Osteoblast (primary cell): ENCODE data around the gene CEMIP2. TPM values are rescaled to one million over a fixed set of nuclear protein-coding genes. Genes with fewer than 3 reads are reported as not detected.

ENCODE experiments used
- DNase-seq: peaks from one replicate; pipeline ENCODE4 v3.0.0; 2011; ENCODE audit warnings: low spot score, mixed read lengths; ENCODE audit not compliant: insufficient read length; ENCODE audit errors: missing footprints
- H2AFZ ChIP-seq: 2 replicates; pipeline ENCODE4 v1.6.0; 2011; ENCODE audit warnings: mild to moderate bottlenecking, low read length
- H3K27ac ChIP-seq: 2 replicates; pipeline ENCODE4 v1.5.1; 2011; ENCODE audit warnings: mild to moderate bottlenecking, low read depth, low read length, moderate library complexity
- H3K27me3 ChIP-seq: 2 replicates; pipeline ENCODE4 v1.6.0; 2012; ENCODE audit warnings: mild to moderate bottlenecking, control low read depth, inconsistent platforms, low read length, moderate library complexity; ENCODE audit not compliant: insufficient read depth
- H3K36me3 ChIP-seq: 2 replicates; pipeline ENCODE4 v1.5.1; 2011; ENCODE audit warnings: mild to moderate bottlenecking, low read length, control low read depth, moderate library complexity; ENCODE audit not compliant: insufficient read depth
- H3K4me1 ChIP-seq: 2 replicates; pipeline ENCODE4 v1.5.1; 2011; ENCODE audit warnings: mild to moderate bottlenecking, low read length, control low read depth, moderate library complexity; ENCODE audit not compliant: insufficient read depth
- H3K4me2 ChIP-seq: 2 replicates; pipeline ENCODE4 v1.6.0; 2011; ENCODE audit warnings: mild to moderate bottlenecking, low read length; ENCODE audit not compliant: insufficient read depth
- H3K4me3 ChIP-seq: fragments of 200-600 bp; sonication (generic); 3 replicates; pipeline ENCODE4 v1.5.1; 2012; ENCODE audit warnings: mild to moderate bottlenecking, low read length, inconsistent platforms; ENCODE audit not compliant: insufficient read depth
- H3K79me2 ChIP-seq: 2 replicates; pipeline ENCODE4 v1.6.0; 2012; ENCODE audit warnings: mild to moderate bottlenecking, low read length, control low read depth, inconsistent platforms; ENCODE audit not compliant: insufficient read depth
- H3K9me3 ChIP-seq: 2 replicates; pipeline ENCODE4 v1.5.1; 2011; ENCODE audit warnings: low read depth, low read length, control low read depth
- H4K20me1 ChIP-seq: 2 replicates; pipeline ENCODE4 v1.6.0; 2012; ENCODE audit warnings: mild to moderate bottlenecking, low read length, control low read depth; ENCODE audit not compliant: insufficient read depth
- total RNA-seq: library from RNA; depleted of rRNA; stranded (reverse); fragments of >200 nt; gene quantifications from 2 replicates; pipeline ENCODE4 v1.2.3, GENCODE V29; 2012
- TF ChIP-seq, protein P1 (sequence below): IDR thresholded peaks from 2 replicates; pipeline ENCODE4 v1.5.1; 2011; ENCODE audit warnings: mild to moderate bottlenecking, low read depth, low read length, moderate library complexity; ENCODE audit errors: extremely low read depth

CEMIP2 gene
- total RNA-seq, 1 donor = 66.2 TPM

DNA sequence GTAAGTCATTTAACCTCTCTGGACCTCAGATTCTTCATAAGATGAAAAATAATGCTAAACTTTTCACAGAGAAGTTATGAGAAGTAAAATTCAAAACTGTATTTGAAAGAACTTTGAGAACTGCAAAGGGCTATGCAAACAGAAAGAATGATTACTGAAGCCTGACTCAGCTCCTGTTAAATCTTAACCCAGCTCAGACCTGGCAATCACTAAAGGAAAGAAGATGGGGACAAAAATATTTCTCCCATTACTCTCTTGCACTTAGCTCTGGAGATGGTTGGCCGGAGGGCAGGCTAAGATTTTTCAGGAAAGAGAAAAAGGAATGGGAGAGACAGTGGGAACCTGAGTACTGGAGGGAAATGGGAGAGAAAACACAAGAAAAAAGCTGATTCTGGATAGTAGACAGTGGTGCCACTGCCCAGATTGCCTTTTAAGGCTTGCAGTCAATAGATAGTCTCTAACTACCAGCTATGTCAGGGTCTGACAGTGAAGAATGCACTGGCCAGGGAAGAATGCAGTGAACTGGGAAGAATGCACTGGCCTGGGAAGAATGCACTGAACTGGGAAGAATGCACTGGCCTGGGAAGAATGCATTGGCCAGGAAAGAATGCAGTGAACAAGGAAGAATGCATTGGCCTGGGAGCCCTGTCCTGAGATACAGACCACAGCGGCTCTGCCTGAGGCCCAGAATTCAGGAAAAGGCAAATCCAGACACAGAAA, 25.2 kb upstream of the CEMIP2 start:
- Histone ChIP-seq H2AFZ (peak overlapping the region; percentile 67), H4K20me1 (no peaks in the 10 kb centered on the region), H3K4me3 (no peak overlapping the region), H3K4me2 (peak overlapping the region; percentile 12), H3K79me2 (no peaks in the 10 kb centered on the region), H3K27ac (peak overlapping the region; percentile 78), H3K4me1 (peaks cover 15% of the 10 kb centered on the region), H3K36me3 (no peaks in the 10 kb centered on the region), H3K27me3 (no peaks in the 10 kb centered on the region), H3K9me3 (no peaks in the 10 kb centered on the region)
- TF ChIP-seq, protein P1, sequence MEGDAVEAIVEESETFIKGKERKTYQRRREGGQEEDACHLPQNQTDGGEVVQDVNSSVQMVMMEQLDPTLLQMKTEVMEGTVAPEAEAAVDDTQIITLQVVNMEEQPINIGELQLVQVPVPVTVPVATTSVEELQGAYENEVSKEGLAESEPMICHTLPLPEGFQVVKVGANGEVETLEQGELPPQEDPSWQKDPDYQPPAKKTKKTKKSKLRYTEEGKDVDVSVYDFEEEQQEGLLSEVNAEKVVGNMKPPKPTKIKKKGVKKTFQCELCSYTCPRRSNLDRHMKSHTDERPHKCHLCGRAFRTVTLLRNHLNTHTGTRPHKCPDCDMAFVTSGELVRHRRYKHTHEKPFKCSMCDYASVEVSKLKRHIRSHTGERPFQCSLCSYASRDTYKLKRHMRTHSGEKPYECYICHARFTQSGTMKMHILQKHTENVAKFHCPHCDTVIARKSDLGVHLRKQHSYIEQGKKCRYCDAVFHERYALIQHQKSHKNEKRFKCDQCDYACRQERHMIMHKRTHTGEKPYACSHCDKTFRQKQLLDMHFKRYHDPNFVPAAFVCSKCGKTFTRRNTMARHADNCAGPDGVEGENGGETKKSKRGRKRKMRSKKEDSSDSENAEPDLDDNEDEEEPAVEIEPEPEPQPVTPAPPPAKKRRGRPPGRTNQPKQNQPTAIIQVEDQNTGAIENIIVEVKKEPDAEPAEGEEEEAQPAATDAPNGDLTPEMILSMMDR = no peak
- peak; percentile 61 for DNase-seq

DNA sequence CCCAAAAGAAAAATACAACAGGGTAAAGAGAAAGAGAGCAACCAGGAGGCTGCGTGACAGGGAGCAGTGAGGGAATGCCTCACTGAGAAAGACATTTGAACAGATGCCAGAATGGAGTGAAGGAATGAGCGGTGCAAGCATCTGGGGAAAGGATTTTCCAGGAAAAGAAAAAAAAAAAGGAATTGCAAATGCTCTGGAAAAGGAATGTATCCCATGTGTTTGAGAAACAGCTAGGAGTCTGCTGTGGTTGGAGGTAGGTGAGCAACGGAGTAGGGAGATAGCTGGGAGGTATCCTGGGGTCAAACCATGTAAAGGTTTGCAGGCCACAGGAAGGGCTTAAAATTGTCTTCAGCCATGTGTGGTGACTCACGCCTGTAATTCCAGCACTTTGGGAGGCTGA, 23.6 kb upstream of the CEMIP2 start:
- no peaks in the 10 kb centered on the region for H3K9me3 ChIP-seq
- H3K4me3 ChIP-seq = no peak overlapping the region
- DNase-seq = no peak
- H3K4me2 ChIP-seq = no peak overlapping the region
- TF ChIP-seq, protein P1 = no peak
- no peak overlapping the region for H2AFZ ChIP-seq
- H3K79me2 ChIP-seq = no peaks in the 10 kb centered on the region
- H3K4me1 ChIP-seq = peaks cover 15% of the 10 kb centered on the region
- no peaks in the 10 kb centered on the region for H3K36me3 ChIP-seq
- H3K27me3 ChIP-seq = no peaks in the 10 kb centered on the region
- no peak overlapping the region for H3K27ac ChIP-seq
- no peaks in the 10 kb centered on the region for H4K20me1 ChIP-seq

- DNase-seq = no peak
- H3K27me3 ChIP-seq = no peaks in the 10 kb centered on the region
These were observed 22.0 kb upstream of the CEMIP2 start for GRCh38 chr9:71790296-71790695.

GRCh38 chr9:71783120-71783523, 14.8 kb upstream of the CEMIP2 start:
- H3K4me3 ChIP-seq = no peak overlapping the region
- H2AFZ ChIP-seq = peak overlapping the region; percentile 29
- no peaks in the 10 kb centered on the region for H3K9me3 ChIP-seq
- H3K27ac ChIP-seq = no peak overlapping the region
- H3K79me2 ChIP-seq = no peaks in the 10 kb centered on the region
- no peaks in the 10 kb centered on the region for H4K20me1 ChIP-seq
- TF ChIP-seq, protein P1 = no peak
- H3K4me1 ChIP-seq = no peaks in the 10 kb centered on the region
- DNase-seq = no peak
- no peak overlapping the region for H3K4me2 ChIP-seq
- H3K36me3 ChIP-seq = no peaks in the 10 kb centered on the region
- H3K27me3 ChIP-seq = no peaks in the 10 kb centered on the region

More at GRCh38 chr9:71790296-71790695, 22.0 kb upstream of the CEMIP2 start:
- H4K20me1 ChIP-seq = no peaks in the 10 kb centered on the region
- H3K36me3 ChIP-seq = no peaks in the 10 kb centered on the region
- no peak overlapping the region for H3K27ac ChIP-seq
- H3K4me1 ChIP-seq = peaks cover 15% of the 10 kb centered on the region
- no peak overlapping the region for H2AFZ ChIP-seq
- no peak overlapping the region for H3K4me2 ChIP-seq
- no peaks in the 10 kb centered on the region for H3K79me2 ChIP-seq
- no peaks in the 10 kb centered on the region for H3K9me3 ChIP-seq
- TF ChIP-seq, protein P1 = no peak
- H3K4me3 ChIP-seq = no peak overlapping the region
